ENCODE measurements around the gene TRAF3. TPM values are rescaled to one million over a fixed set of nuclear protein-coding genes. Genes with fewer than 3 reads are reported as not detected.

The TRAF3 gene
- total RNA-seq, 1 donor from 2014 or later = 25.9 TPM

GRCh38 chr14:102856179-102856578 lies 78.9 kb downstream of the TRAF3 start:
- no peak overlapping the region for H3K9ac ChIP-seq (ENCODE audit: low read length)
- no peaks in the 10 kb centered on the region for H3K9me3 ChIP-seq (ENCODE audit: insufficient read depth, low read depth, low read length)
- peaks cover 15% of the 10 kb centered on the region for H4K20me1 ChIP-seq (ENCODE audit: insufficient read depth, low read length)
- H2AFZ ChIP-seq (ENCODE audit: low read depth, low read length) = no peak overlapping the region
- no peaks in the 10 kb centered on the region for H3K27me3 ChIP-seq (ENCODE audit: insufficient read depth, low read length)
- DNase-seq (ENCODE audit: low read depth) (no peak), FAIRE-seq (no peak)
- no peaks in the 10 kb centered on the region for H3K36me3 ChIP-seq (ENCODE audit: insufficient read depth, low read length)
- H3K79me2 ChIP-seq (ENCODE audit: insufficient read depth, low read length) = peaks cover 7% of the 10 kb centered on the region
- no peak overlapping the region for H3K4me3 Mint-ChIP-seq (ENCODE audit: unreplicated experiment)
- H3K4me1 Mint-ChIP-seq (ENCODE audit: low read depth, unreplicated experiment) = no peaks in the 10 kb centered on the region
- no peaks in the 10 kb centered on the region for H3K27me3 Mint-ChIP-seq (ENCODE audit: low read depth, unreplicated experiment)
- H3K9me3 Mint-ChIP-seq (ENCODE audit: unreplicated experiment) = peaks cover 4% of the 10 kb centered on the region
- no peak overlapping the region for H3K27ac Mint-ChIP-seq (ENCODE audit: unreplicated experiment)
- TF ChIP-seq EZH2 (IDR thresholded peaks at IDR 0.05; ENCODE audit: insufficient read depth, low read length) (no peak), CTCF (IDR thresholded peaks at IDR 0.05; ENCODE audit: insufficient read depth, low read depth, low read length) (no peak)
- no peaks in the 10 kb centered on the region for H3K4me1 ChIP-seq (ENCODE audit: insufficient read depth, low read length)
- H3K36me3 Mint-ChIP-seq (ENCODE audit: low read depth, unreplicated experiment) = peaks cover 21% of the 10 kb centered on the region
- no peak overlapping the region for H3K27ac ChIP-seq (ENCODE audit: low read depth, low read length)
- no peak overlapping the region for H3K4me3 ChIP-seq (ENCODE audit: insufficient read depth, low read depth, low read length)
- no peak overlapping the region for H3K4me2 ChIP-seq (ENCODE audit: low read length)

GRCh38 chr14:102857444-102857843 lies 80.2 kb downstream of the TRAF3 start:
- H2AFZ ChIP-seq (ENCODE audit: low read depth, low read length) = no peak overlapping the region
- Mint-ChIP-seq H3K4me3 (ENCODE audit: unreplicated experiment) (no peak overlapping the region), H3K36me3 (ENCODE audit: low read depth, unreplicated experiment) (peaks cover 22% of the 10 kb centered on the region), H3K4me1 (ENCODE audit: low read depth, unreplicated experiment) (no peaks in the 10 kb centered on the region), H3K27me3 (ENCODE audit: low read depth, unreplicated experiment) (no peaks in the 10 kb centered on the region), H3K27ac (ENCODE audit: unreplicated experiment) (no peak overlapping the region), H3K9me3 (ENCODE audit: unreplicated experiment) (peaks cover 7% of the 10 kb centered on the region)
- no peak overlapping the region for H3K4me3 ChIP-seq (ENCODE audit: insufficient read depth, low read depth, low read length)
- H3K27ac ChIP-seq (ENCODE audit: low read depth, low read length) = no peak overlapping the region
- no peak overlapping the region for H3K4me2 ChIP-seq (ENCODE audit: low read length)
- no peaks in the 10 kb centered on the region for H3K36me3 ChIP-seq (ENCODE audit: insufficient read depth, low read length)
- no peak for TF ChIP-seq CTCF (IDR thresholded peaks at IDR 0.05; ENCODE audit: insufficient read depth, low read depth, low read length)
- TF ChIP-seq EZH2 (IDR thresholded peaks at IDR 0.05; ENCODE audit: insufficient read depth, low read length) = no peak
- DNase-seq (ENCODE audit: low read depth) = peak; percentile 54
- peaks cover 15% of the 10 kb centered on the region for H4K20me1 ChIP-seq (ENCODE audit: insufficient read depth, low read length)
- no peak overlapping the region for H3K9ac ChIP-seq (ENCODE audit: low read length)
- peaks cover 7% of the 10 kb centered on the region for H3K79me2 ChIP-seq (ENCODE audit: insufficient read depth, low read length)
- no peaks in the 10 kb centered on the region for H3K4me1 ChIP-seq (ENCODE audit: insufficient read depth, low read length)
- no peaks in the 10 kb centered on the region for H3K27me3 ChIP-seq (ENCODE audit: insufficient read depth, low read length)
- no peak for FAIRE-seq
- H3K9me3 ChIP-seq (ENCODE audit: insufficient read depth, low read depth, low read length) = no peaks in the 10 kb centered on the region

- TF ChIP-seq CTCF (IDR thresholded peaks at IDR 0.05; ENCODE audit: insufficient read depth, low read depth, low read length) (no peak), EZH2 (IDR thresholded peaks at IDR 0.05; ENCODE audit: insufficient read depth, low read length) (no peak)
- peaks cover 9% of the 10 kb centered on the region for H3K9me3 Mint-ChIP-seq (ENCODE audit: unreplicated experiment)
- Histone ChIP-seq H3K9ac (ENCODE audit: low read length) (no peak overlapping the region), H3K27me3 (ENCODE audit: insufficient read depth, low read length) (no peaks in the 10 kb centered on the region), H3K79me2 (ENCODE audit: insufficient read depth, low read length) (peaks cover 7% of the 10 kb centered on the region), H3K36me3 (ENCODE audit: insufficient read depth, low read length) (no peaks in the 10 kb centered on the region), H3K4me3 (ENCODE audit: insufficient read depth, low read depth, low read length) (no peak overlapping the region), H3K4me1 (ENCODE audit: insufficient read depth, low read length) (no peaks in the 10 kb centered on the region), H4K20me1 (ENCODE audit: insufficient read depth, low read length) (peaks cover 18% of the 10 kb centered on the region), H3K9me3 (ENCODE audit: insufficient read depth, low read depth, low read length) (no peaks in the 10 kb centered on the region), H3K27ac (ENCODE audit: low read depth, low read length) (no peak overlapping the region), H2AFZ (ENCODE audit: low read depth, low read length) (no peak overlapping the region), H3K4me2 (ENCODE audit: low read length) (no peak overlapping the region)
- FAIRE-seq = no peak
- H3K36me3 Mint-ChIP-seq (ENCODE audit: low read depth, unreplicated experiment) = peaks cover 23% of the 10 kb centered on the region
- no peak for DNase-seq (ENCODE audit: low read depth)
- H3K4me3 Mint-ChIP-seq (ENCODE audit: unreplicated experiment) = no peak overlapping the region
- no peaks in the 10 kb centered on the region for H3K27me3 Mint-ChIP-seq (ENCODE audit: low read depth, unreplicated experiment)
- H3K4me1 Mint-ChIP-seq (ENCODE audit: low read depth, unreplicated experiment) = peaks cover 6% of the 10 kb centered on the region
- H3K27ac Mint-ChIP-seq (ENCODE audit: unreplicated experiment) = no peak overlapping the region
Measured at GRCh38 chr14:102859911-102860310, 82.7 kb downstream of the TRAF3 start.

Data from astrocyte (in vitro differentiated cells and primary cell).